Measurements from ENCODE around the gene PIK3R5. TPM values are rescaled to one million over a fixed set of nuclear protein-coding genes. Genes with fewer than 3 reads are reported as not detected.

PIK3R5 gene
- total and polyA plus RNA-seq, 12 donors = 0.66 to 10.1 (median 2.2) TPM

DNA sequence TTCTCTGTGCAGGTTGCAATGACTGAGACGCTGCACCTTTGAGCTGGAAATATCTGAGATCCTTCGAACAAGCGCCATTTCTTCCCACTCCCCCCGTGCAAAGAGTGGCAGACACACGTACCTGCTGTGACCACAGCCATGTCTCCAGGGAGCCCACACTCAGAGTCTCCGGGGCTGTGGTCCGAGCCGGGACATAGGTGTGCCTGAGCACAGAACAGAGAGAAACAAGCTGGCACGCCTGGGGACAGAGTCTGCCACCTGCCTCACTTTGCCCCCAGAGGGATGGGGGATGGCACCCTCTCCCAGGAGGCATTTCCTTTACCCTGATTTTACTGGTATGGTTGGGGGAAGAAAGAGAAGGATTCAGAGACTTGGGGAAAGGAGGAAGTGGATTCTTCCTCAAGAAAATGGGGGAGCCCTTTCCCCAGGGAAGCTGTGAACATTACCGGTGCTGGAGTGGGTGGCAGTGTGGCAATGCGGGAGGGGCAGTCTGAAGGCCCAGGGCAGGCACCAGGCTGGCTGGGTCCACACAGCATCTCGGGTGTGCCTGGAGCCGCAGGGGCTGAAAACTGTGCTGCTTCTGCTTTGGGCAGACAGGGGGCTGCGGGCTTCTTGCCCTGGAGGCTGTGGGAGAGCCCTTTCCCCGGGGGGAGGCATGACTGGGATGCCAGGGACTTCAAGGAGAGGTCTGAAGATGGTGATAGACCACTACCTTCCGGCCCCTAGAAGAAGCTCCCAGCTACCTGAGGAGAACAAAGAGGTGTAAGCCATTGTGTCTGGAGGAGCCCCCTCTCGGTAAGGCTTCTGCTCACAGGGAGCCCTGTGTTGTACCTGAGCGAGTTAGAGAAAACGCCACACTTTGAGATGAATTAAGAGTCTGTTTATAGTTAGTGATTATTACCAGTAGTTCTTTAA lies 91.4 kb downstream of the PIK3R5 start:
- Histone ChIP-seq H3K4me1 (peaks cover 0 to 27% (median 8%) of the 10 kb centered on the region in 9 donors), H3K9me3 (no peaks in the 10 kb centered on the region), H3K27me3 (peaks cover 0 to 29% (median 12%) of the 10 kb centered on the region in 7 donors), H3K27ac (no peak overlapping the region), H3K4me3 (no peak overlapping the region), H3K36me3 (peaks cover 0 to 12% (median 0%) of the 10 kb centered on the region in 9 donors)
- intact Hi-C loops (cut with DNase I) = no loop called here
- DNase-seq (no peak), ATAC-seq (no peak)
- 56 to 65% methylated on average over 19 of the region's 19 CpGs for WGBS, 2 donors
- TF ChIP-seq CTCF (IDR thresholded peaks at IDR 0.05) = no peak

- WGBS, 2 donors = 41 to 52% methylated on average over 17 of the region's 17 CpGs
- Histone ChIP-seq H3K36me3 (peaks cover 0 to 3% (median 0%) of the 10 kb centered on the region in 9 donors), H3K27me3 (peaks cover 0 to 29% (median 12%) of the 10 kb centered on the region in 7 donors), H3K4me1 (peaks cover under 1 to 39% (median 9%) of the 10 kb centered on the region in 9 donors), H3K9me3 (no peaks in the 10 kb centered on the region), H3K4me3 (no peak overlapping the region), H3K27ac (no peak overlapping the region)
- DNase-seq (no peak), ATAC-seq (peak in 7 of 8 donors; percentile 41 to 74 (median 55))
- no peak for TF ChIP-seq CTCF (IDR thresholded peaks at IDR 0.05)
- intact Hi-C loops (cut with DNase I) = no loop called here
These were observed 92.6 kb downstream of the PIK3R5 start for GRCh38 chr17:8872705-8873435.

DNA sequence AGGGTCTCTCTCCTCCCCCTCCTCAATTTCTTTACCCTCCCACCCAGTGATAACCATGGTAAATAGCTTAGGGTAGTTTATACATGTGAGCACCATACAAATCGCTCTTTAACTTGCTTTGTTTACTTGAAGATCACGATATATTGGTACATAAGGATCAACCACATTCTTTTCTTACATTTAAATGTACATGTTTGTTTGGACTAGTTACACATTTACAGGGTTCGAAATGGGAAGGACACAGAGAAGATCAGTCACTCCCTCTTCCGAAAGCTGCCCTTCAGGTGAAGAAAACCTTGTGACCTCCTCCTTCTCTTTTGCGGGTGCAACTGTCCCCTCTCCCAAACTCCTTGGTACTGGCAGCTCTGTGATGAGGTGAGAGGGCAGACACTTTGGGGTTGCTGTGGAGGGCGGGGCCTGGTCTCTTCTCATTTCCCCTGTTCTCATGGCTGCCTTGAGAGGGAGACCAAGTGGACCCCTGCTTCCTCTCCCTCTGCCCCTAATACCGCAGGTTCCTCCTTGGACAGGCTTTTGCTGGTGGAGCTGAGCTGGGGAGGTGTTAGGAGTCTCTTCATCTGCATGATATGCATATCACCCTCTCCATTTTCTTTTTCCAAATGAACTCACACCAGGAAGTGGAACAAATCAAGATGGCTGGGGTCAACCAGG lies 93.3 kb downstream of the PIK3R5 start:
- no peak for TF ChIP-seq CTCF (IDR thresholded peaks at IDR 0.05)
- Histone ChIP-seq H3K4me1 (peaks cover 2 to 46% (median 9%) of the 10 kb centered on the region in 9 donors), H3K9me3 (no peaks in the 10 kb centered on the region), H3K36me3 (no peaks in the 10 kb centered on the region), H3K4me3 (no peak overlapping the region), H3K27ac (no peak overlapping the region), H3K27me3 (peaks cover 0 to 29% (median 12%) of the 10 kb centered on the region in 7 donors)
- intact Hi-C loops (cut with DNase I) = no loop called here
- ATAC-seq (no peak), DNase-seq (no peak)
- WGBS, 2 donors = 94 to 96% methylated on average over 7 of the region's 7 CpGs

DNA sequence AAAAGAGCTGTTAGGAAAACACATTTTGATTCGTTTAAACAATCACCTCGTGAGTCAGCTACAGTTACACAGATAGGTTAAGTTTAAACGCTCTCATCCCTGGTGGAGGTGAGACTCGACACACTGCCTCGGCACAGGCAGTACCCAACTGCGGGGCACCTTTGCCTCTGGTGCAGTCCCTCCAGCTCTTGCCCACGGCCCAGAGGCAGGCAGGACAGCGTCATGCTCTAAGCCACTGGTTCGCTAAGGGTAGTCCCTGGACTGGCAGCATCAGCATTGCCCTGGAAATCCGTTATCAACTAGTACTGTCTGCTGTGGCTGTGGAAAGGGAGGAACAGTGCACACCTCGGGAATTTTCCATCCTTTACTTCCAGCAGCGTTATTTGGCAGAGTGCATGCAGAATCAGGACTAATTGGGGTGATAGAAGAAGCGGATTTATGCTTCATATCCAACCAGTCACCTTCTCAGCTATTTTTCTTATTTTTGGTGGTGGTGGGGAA lies 94.4 kb downstream of the PIK3R5 start:
- peak in 1 of 8 donors; percentile 24 for ATAC-seq
- H3K36me3 ChIP-seq = no peaks in the 10 kb centered on the region
- peaks cover 3 to 54% (median 12%) of the 10 kb centered on the region in 9 donors for H3K4me1 ChIP-seq
- intact Hi-C loops (cut with DNase I) = no loop called here
- no peak overlapping the region for H3K27ac ChIP-seq
- H3K27me3 ChIP-seq = peaks cover 0 to 26% (median 9%) of the 10 kb centered on the region in 7 donors
- no peak for TF ChIP-seq CTCF (IDR thresholded peaks at IDR 0.05)
- WGBS, 2 donors = 89 to 91% methylated on average over 13 of the region's 13 CpGs
- H3K4me3 ChIP-seq = no peak overlapping the region
- no peaks in the 10 kb centered on the region for H3K9me3 ChIP-seq
- no peak for DNase-seq
